HL-60 (cell line): ENCODE results near the gene C11orf91.

ENCODE experiments used
- DNase-seq, 2 experiments: peaks; one replicate each; pipeline ENCODE4 v3.0.0-alpha.2; 2010 to 2020; ENCODE audit warnings: low read depth in 1 of 2, low spot score in 1 of 2
- H3K27ac ChIP-seq: fragments of 250-450 bp; sonication (Bioruptor Pico); replicated peaks from 2 replicates; pipeline ENCODE4 v1.5.1; 2020; ENCODE audit warnings: mild to moderate bottlenecking, moderate library complexity
- H3K27me3 ChIP-seq: fragments of 250-450 bp; sonication (Bioruptor Pico); 2 replicates; pipeline ENCODE4 v1.5.1; 2021; ENCODE audit warnings: mild to moderate bottlenecking, moderate library complexity; ENCODE audit not compliant: insufficient read depth, poor library complexity, severe bottlenecking
- H3K4me3 ChIP-seq: replicated peaks from 2 replicates; pipeline ENCODE4 v1.5.1; 2011; ENCODE audit warnings: mild to moderate bottlenecking, control low read depth, low read length; ENCODE audit not compliant: insufficient read depth
- GABPA ChIP-seq: IDR thresholded peaks from 2 replicates; pipeline ENCODE4 v1.6.1; 2012; ENCODE audit warnings: low read depth
- POLR2AphosphoS5 ChIP-seq: IDR thresholded peaks from 2 replicates; pipeline ENCODE4 v1.6.1; 2012; ENCODE audit warnings: low read depth
- REST ChIP-seq: IDR thresholded peaks from 2 replicates; pipeline ENCODE4 v1.6.1; 2012; ENCODE audit warnings: low read depth; ENCODE audit not compliant: insufficient replicate concordance
- SPI1 ChIP-seq: IDR thresholded peaks from 2 replicates; pipeline ENCODE4 v1.6.1; 2012; ENCODE audit warnings: low read depth, mild to moderate bottlenecking, borderline replicate concordance
- TF ChIP-seq, protein P1 (sequence below): IDR thresholded peaks from one replicate; pipeline ENCODE4 v1.5.1; 2011; ENCODE audit warnings: low read length, control low read depth, inconsistent platforms; ENCODE audit not compliant: insufficient read depth

The C11orf91 gene

GRCh38 chr11:33699515-33700062 is 1.0 kb downstream of the C11orf91 start:
- no peak overlapping the region for H3K4me3 ChIP-seq
- H3K27me3 ChIP-seq = no peaks in the 10 kb centered on the region
- peak overlapping the region; percentile 63 for H3K27ac ChIP-seq
- DNase-seq = peak in 1 of 2 experiments; percentile 68
- TF ChIP-seq, protein P1, sequence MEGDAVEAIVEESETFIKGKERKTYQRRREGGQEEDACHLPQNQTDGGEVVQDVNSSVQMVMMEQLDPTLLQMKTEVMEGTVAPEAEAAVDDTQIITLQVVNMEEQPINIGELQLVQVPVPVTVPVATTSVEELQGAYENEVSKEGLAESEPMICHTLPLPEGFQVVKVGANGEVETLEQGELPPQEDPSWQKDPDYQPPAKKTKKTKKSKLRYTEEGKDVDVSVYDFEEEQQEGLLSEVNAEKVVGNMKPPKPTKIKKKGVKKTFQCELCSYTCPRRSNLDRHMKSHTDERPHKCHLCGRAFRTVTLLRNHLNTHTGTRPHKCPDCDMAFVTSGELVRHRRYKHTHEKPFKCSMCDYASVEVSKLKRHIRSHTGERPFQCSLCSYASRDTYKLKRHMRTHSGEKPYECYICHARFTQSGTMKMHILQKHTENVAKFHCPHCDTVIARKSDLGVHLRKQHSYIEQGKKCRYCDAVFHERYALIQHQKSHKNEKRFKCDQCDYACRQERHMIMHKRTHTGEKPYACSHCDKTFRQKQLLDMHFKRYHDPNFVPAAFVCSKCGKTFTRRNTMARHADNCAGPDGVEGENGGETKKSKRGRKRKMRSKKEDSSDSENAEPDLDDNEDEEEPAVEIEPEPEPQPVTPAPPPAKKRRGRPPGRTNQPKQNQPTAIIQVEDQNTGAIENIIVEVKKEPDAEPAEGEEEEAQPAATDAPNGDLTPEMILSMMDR = no peak
- no peak for TF ChIP-seq REST
- no peak for TF ChIP-seq POLR2AphosphoS5
- TF ChIP-seq GABPA = no peak
- no peak for TF ChIP-seq SPI1

DNA sequence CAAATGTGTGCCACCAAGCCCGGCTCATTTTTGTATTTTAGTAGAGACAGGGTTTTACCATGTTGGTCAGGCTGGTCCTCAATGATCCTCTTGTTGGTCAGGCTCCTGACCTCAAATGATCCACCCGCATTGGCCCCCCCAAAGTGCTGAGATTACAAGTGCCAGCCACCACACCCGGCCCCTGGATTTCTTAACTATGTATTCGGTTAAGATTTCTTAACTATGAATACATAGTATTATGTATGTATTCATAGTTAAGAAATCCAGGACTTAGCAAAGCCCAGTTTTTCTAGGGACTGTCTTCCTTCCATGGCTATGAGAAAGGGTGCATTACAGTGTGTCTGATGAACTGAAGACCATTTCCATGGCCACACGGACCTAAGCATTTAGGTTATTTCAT is 1.7 kb downstream of the C11orf91 start:
- H3K27me3 ChIP-seq = no peaks in the 10 kb centered on the region
- H3K27ac ChIP-seq = peak overlapping the region; percentile 63
- H3K4me3 ChIP-seq = no peak overlapping the region
- DNase-seq = peak in 1 of 2 experiments; percentile 57
- TF ChIP-seq GABPA = no peak

DNA sequence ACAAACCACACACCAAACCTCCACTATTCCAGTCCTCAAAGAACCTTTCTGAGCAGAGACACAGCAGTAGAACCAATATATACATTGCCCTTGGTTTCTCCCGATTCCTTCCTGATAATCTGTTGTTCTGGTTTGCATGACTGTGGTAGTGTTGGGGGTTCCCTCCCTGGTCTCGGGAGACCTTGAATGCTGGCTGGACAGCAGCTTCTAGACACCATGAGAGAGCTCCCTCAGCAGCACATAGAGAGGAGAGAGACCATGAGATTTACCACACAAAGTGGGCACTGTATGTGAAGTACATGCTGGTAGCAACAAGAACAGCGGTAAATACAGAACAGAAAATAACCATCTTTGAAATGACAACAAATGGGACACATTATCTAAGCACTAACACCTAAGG is 2.6 kb downstream of the C11orf91 start:
- Histone ChIP-seq H3K27ac (no peak overlapping the region), H3K4me3 (no peak overlapping the region), H3K27me3 (no peaks in the 10 kb centered on the region)
- TF ChIP-seq SPI1 = no peak
- TF ChIP-seq, protein P1 = no peak
- TF ChIP-seq REST = no peak
- no peak for TF ChIP-seq GABPA
- no peak for TF ChIP-seq POLR2AphosphoS5
- no peak for DNase-seq

DNA sequence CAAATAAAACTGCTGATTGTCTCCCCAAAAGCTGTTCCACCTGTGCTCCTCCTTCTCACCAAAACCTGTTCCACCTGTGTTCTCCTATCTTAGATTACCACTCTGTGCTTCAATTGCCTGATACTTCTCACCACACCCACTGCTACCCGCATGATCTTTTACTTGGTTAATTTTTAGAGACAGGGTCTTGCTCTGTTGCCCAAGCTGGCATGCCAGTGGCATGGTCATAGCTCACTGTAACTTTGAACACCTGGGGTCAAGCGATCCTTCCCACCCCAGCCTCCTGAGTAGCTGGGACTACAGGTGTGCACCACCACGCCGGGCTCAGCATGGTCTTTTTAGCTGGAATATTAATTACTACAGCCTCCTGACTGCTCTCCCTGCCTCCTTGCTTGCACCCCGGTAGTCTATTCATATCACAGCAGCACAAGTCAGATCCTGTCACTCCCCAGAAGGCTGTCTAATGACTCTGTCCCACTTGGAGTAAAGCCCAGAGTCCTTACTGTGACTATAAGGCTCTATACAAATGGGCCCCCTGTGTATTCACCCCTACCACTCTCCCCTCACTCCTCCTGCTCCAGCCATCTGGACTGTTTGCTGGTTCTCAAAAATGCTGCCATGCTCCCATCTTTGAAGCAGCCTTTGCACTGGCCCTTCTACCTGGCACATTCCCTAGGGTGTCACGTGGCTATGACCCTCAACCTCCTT is 3.5 kb downstream of the C11orf91 start:
- TF ChIP-seq, protein P1 = no peak
- no peak for TF ChIP-seq SPI1
- TF ChIP-seq POLR2AphosphoS5 = no peak
- TF ChIP-seq GABPA = no peak
- no peak for TF ChIP-seq REST
- Histone ChIP-seq H3K27ac (no peak overlapping the region), H3K4me3 (no peak overlapping the region), H3K27me3 (no peaks in the 10 kb centered on the region)
- no peak for DNase-seq
